ENCODE data around the gene OBP2A. TPM values are rescaled to one million over a fixed set of nuclear protein-coding genes. Genes with fewer than 3 reads are reported as not detected.

Gene OBP2A
- total and polyA plus RNA-seq, 10 of the 15 experiments (the other 5 are each of a cell fraction or from before 2014, with no cell fraction given), result not detected

GRCh38 chr9:135596211-135596610 is 50.3 kb downstream of the OBP2A start:
- 7% methylated on average over 2 of the region's 2 CpGs for WGBS (ENCODE audit: insufficient coverage, insufficient replicate concordance, low lambda C conversion rate, missing lambda C conversion rate)
- no peak for FAIRE-seq
- SMC1A ChIA-PET (ENCODE audit: uncharacterized antibody, unreplicated experiment), result no interaction called here

More at GRCh38 chr9:135596211-135596610, 50.3 kb downstream of the OBP2A start:
- in situ Hi-C loops (cut with MboI), result no loop called here
- no peak for ATAC-seq
- Histone ChIP-seq H3K36me3 (ENCODE audit: control insufficient read depth in 2 of 2, insufficient read depth in 2 of 2, low read length in 1 of 2) (no peaks in the 10 kb centered on the region), H3K27ac (ENCODE audit: control insufficient read depth, insufficient read depth) (no peak overlapping the region), H3K79me2 (ENCODE audit: control insufficient read depth, insufficient read depth, low read length) (no peaks in the 10 kb centered on the region), H3K9ac (ENCODE audit: control insufficient read depth, insufficient read depth, low read length) (no peak overlapping the region), H3K27me3 (replicated peaks in 1 of 2; ENCODE audit: control insufficient read depth in 2 of 2, insufficient read depth in 2 of 2, low read length in 1 of 2) (no peaks in the 10 kb centered on the region), H3K4me1 (ENCODE audit: control insufficient read depth, insufficient read depth, low read length) (no peaks in the 10 kb centered on the region), H3K4me3 (no peak overlapping the region), H4K20me1 (ENCODE audit: control insufficient read depth, insufficient read depth) (no peaks in the 10 kb centered on the region), H2AFZ (ENCODE audit: control insufficient read depth, low read depth, low read length) (no peak overlapping the region), H3K9me3 (replicated peaks; ENCODE audit: control insufficient read depth, insufficient read depth, low read length) (no peaks in the 10 kb centered on the region), H3K4me2 (ENCODE audit: control insufficient read depth, insufficient read depth) (no peak overlapping the region)
- TF ChIP-seq TBL1XR1 (IDR thresholded peaks at IDR 0.05; ENCODE audit: low read depth, low read length) (no peak), SRF (IDR thresholded peaks at IDR 0.05; ENCODE audit: low read depth in 2 of 2, low read length in 2 of 2) (no peak), CREM (IDR thresholded peaks at IDR 0.05; ENCODE audit: low read depth) (no peak), RBBP5 (conservative IDR thresholded peaks at IDR 0.05) (no peak), SMARCA5 (IDR thresholded peaks at IDR 0.05) (no peak), EGR1 (IDR thresholded peaks at IDR 0.05; ENCODE audit: borderline replicate concordance in 1 of 2, low read depth in 2 of 2, low read length in 2 of 2) (no peak), ZSCAN29 (IDR thresholded peaks at IDR 0.05) (no peak), STAT1 (conservative IDR thresholded peaks at IDR 0.05) (no peak), ZBED1 (IDR thresholded peaks at IDR 0.05; ENCODE audit: borderline replicate concordance) (no peak), ATF7 (IDR thresholded peaks at IDR 0.05; ENCODE audit: low read depth) (no peak), REST (IDR thresholded peaks at IDR 0.05; ENCODE audit: low read depth, low read length) (no peak), PAX8 (IDR thresholded peaks at IDR 0.05) (no peak), USF2 (IDR thresholded peaks at IDR 0.05; ENCODE audit: borderline replicate concordance, low read depth, low read length) (no peak), PBX3 (IDR thresholded peaks at IDR 0.05; ENCODE audit: insufficient replicate concordance, low read depth, low read length) (no peak), CBFB (IDR thresholded peaks at IDR 0.05; ENCODE audit: low read depth) (no peak), FOS (IDR thresholded peaks at IDR 0.05; ENCODE audit: borderline replicate concordance, extremely low read depth, insufficient read length) (no peak), MLLT1 (IDR thresholded peaks at IDR 0.05) (no peak), HDAC6 (IDR thresholded peaks at IDR 0.05; ENCODE audit: unreplicated experiment) (no peak), TARDBP (IDR thresholded peaks at IDR 0.05; ENCODE audit: borderline replicate concordance) (no peak), CHD4 (IDR thresholded peaks at IDR 0.05) (no peak)
- no peak for DNase-seq (ENCODE audit: low read depth, low spot score)
- ChIA-PET POLR2A (no interaction called here), RAD21 (ENCODE audit: unreplicated experiment) (no interaction called here), CTCF (interaction anchor here (0.6 kb wide), 1 partner anchor 32 kb away, joined by 3 read pairs; no protein-coding TSS in a partner anchor)
- intact Hi-C loops (cut with micrococcal nuclease; ENCODE audit: unreplicated experiment), result no loop called here
- BruUV-seq (replicated peaks), result no TSS peak

Data from GM12878 (cell line).